ENCODE data around the gene AFG3L2. TPM values are rescaled to one million over a fixed set of nuclear protein-coding genes. Genes with fewer than 3 reads are reported as not detected.

The AFG3L2 gene
- total and polyA plus RNA-seq, 4 donors = 17.9 to 31.6 (median 25.6) TPM

DNA sequence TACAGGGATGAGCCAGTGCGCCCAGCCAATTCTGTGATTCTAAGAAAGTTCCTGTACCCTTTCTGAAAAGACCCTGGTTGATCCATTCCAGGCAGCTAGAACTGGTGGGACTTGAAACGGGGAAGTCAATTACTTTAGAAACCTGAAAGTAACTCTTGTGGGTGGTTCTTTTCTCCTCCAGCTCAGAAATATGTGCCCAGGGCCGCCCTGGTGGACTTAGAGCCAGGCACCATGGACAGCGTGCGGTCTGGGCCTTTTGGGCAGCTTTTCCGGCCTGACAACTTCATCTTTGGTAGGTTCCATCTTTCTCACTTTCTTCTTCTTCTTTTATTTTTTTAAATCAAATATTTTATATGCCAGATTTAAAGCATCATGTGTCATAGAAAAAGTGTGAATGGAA, 66.3 kb downstream of the AFG3L2 start:
- Histone ChIP-seq H3K27ac (ENCODE audit: low read depth in 1 of 2, low read length in 2 of 2) (no peak overlapping the region), H3K4me3 (ENCODE audit: low read length in 2 of 2) (no peak overlapping the region), H3K4me1 (ENCODE audit: control insufficient read depth in 1 of 2, insufficient read depth in 2 of 2, low read length in 2 of 2) (peaks cover 0 to 13% of the 10 kb centered on the region in 2 donors)

DNA sequence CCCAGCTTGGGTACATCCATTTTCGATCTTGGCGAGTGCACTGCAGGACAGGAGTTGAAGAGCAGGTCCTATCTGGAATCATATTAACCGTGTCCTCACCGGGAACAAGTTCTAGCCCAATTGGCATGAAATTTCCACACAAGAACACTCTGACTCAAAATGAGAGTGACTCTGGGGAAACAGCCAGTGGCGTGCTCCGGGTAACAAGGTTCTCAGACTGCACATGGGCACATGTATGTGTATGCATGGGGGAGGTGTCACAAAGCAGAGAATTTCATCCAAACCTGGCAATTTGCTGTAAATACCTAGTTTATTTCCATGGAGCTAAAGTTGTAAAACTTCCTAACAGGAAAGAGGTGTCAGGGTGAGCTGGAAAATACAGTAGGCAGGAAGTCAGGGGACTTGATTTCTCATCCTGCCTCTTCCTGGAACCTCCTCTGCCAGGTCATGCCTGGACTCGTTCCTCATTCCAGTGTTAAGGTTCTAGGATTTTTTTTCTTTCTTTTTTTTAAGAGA, 67.3 kb downstream of the AFG3L2 start:
- Histone ChIP-seq H3K4me3 (ENCODE audit: low read length in 2 of 2) (peak overlapping the region in 1 of 2 donors; percentile 91), H3K27me3 (ENCODE audit: control insufficient read depth in 1 of 2, insufficient read depth in 2 of 2, low read length in 1 of 2) (no peaks in the 10 kb centered on the region), H3K9me3 (ENCODE audit: control insufficient read depth, low read length) (no peaks in the 10 kb centered on the region), H3K36me3 (ENCODE audit: control insufficient read depth in 1 of 2, insufficient read depth in 2 of 2, low read length in 1 of 2) (no peaks in the 10 kb centered on the region), H3K27ac (ENCODE audit: low read depth in 1 of 2, low read length in 2 of 2) (peak overlapping the region in 1 of 2 donors; percentile 42), H3K4me1 (ENCODE audit: control insufficient read depth in 1 of 2, insufficient read depth in 2 of 2, low read length in 2 of 2) (peaks cover 0 to 13% of the 10 kb centered on the region in 2 donors)
- 23 to 33% methylated on average over 7 of the region's 7 CpGs for WGBS, 2 donors
- DNase-seq (no peak), ATAC-seq (ENCODE audit: low FRiP score) (no peak)
- intact Hi-C loops (cut with DNase I) = loop anchor here (5.0 kb wide), 3 partner anchors 37 to 72 kb away; partner anchors contain the start of gene AFG3L2 (in 1 of the 2)

More for the DNA sequence above, 66.3 kb downstream of the AFG3L2 start:
- WGBS, 2 donors = 93 to 94% methylated on average over 6 of the region's 6 CpGs
- DNase-seq (no peak), ATAC-seq (ENCODE audit: low FRiP score) (no peak)
- H3K27me3 ChIP-seq (ENCODE audit: control insufficient read depth in 1 of 2, insufficient read depth in 2 of 2, low read length in 1 of 2) = no peaks in the 10 kb centered on the region
- H3K36me3 ChIP-seq (ENCODE audit: control insufficient read depth in 1 of 2, insufficient read depth in 2 of 2, low read length in 1 of 2) = no peaks in the 10 kb centered on the region
- no peaks in the 10 kb centered on the region for H3K9me3 ChIP-seq (ENCODE audit: control insufficient read depth, low read length)
- intact Hi-C loops (cut with DNase I) = no loop called here

DNA sequence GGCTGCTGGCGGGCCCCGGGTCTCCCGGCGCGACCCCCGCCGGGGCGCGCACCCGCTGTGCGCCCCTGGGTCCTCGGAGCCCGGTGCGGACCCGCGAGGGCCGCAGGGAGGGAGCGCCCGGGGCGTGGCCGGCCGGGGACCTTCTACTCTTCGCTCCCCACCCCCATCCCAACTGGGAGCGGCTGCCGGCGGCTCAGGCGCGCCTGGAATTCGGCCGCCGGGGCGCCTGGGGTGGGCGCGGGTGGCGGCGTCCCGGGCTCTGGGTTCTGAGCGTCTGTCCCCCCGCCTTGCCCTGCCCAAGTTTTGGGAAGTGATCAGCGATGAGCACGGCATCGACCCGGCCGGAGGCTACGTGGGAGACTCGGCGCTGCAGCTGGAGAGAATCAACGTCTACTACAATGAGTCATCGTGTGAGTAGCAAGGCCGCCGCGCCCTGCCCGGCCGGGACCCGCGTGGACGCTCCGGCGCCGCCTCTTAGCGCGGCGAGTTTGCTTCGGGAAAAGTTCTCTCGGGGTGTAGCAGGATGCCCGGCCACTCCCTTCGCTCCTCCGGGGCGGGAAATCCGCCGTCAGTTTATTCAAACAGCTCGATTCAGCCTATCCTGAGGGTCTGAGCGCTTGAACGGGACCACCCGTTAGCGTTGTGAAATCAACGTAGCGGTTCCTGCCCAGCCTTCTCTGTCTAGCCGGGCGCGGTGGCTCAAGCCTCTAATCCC, 68.5 kb downstream of the AFG3L2 start:
- DNase-seq = peak; percentile 93 to 96
- 0% methylated on average over 64 to 81 of the region's 81 CpGs for WGBS, 2 donors
- Histone ChIP-seq H3K36me3 (ENCODE audit: control insufficient read depth in 1 of 2, insufficient read depth in 2 of 2, low read length in 1 of 2) (no peaks in the 10 kb centered on the region), H3K4me3 (ENCODE audit: low read length in 2 of 2) (peak overlapping the region; percentile 78 to 91), H3K27ac (ENCODE audit: low read depth in 1 of 2, low read length in 2 of 2) (peak overlapping the region; percentile 95 to 100), H3K27me3 (ENCODE audit: control insufficient read depth in 1 of 2, insufficient read depth in 2 of 2, low read length in 1 of 2) (no peaks in the 10 kb centered on the region), H3K9me3 (ENCODE audit: control insufficient read depth, low read length) (no peaks in the 10 kb centered on the region), H3K4me1 (ENCODE audit: control insufficient read depth in 1 of 2, insufficient read depth in 2 of 2, low read length in 2 of 2) (peaks cover 0 to 8% of the 10 kb centered on the region in 2 donors)
- intact Hi-C loops (cut with DNase I) = loop anchor here (1.0 to 5.0 kb wide), 4 partner anchors 29 to 71 kb away; partner anchors contain the start of gene AFG3L2 (in 1 of the 2)
- peak; percentile 91 for ATAC-seq (ENCODE audit: low FRiP score)

DNA sequence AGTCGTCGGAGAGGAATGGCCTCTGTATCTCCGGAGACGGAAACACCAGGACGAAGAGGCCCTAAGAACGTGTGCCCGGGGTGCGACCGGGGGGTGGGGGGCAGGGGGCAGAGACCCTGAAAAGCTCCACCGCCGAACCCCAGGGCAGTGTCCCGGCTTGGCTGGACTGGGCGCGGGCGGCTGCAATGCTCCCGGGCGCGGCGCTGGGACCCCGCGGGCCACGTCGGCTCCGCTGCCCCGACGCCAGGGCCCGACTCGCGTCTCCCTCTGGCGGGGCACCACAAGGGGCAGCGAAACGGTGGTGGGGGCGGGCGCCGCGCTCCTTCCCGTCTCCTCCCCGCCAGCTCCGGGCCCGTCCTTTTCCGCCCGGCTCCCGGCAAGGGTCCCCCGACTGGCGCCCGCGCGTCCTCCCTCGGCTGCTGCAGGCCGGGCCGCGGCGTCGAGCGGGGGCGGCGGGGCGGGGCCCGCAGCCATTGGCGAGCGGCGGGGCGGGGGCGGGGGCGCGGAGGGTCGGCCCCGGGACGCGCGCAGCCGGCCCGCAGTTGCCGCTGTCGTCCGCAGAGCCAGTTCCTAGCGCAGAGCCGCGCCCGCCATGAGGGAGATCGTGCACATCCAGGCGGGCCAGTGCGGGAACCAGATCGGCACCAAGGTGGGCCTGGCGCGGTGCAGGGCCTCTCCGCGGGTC, 69.2 kb downstream of the AFG3L2 start, which contains the start of gene TUBB6:
Gene TUBB6, plus strand, starts transcription at position 541 of the 685 bp plus-strand sequence. Its CDS starts 52 bp downstream, at position 593.
- no peaks in the 10 kb centered on the region for H3K36me3 ChIP-seq (ENCODE audit: control insufficient read depth in 1 of 2, insufficient read depth in 2 of 2, low read length in 1 of 2)
- WGBS, 2 donors = 0% methylated on average over 63 to 88 of the region's 88 CpGs
- peak within 1 kb of the TSS; percentile 78 to 91 for H3K4me3 ChIP-seq (ENCODE audit: low read length in 2 of 2)
- H3K27ac ChIP-seq (ENCODE audit: low read depth in 1 of 2, low read length in 2 of 2) = peak within 1 kb of the TSS; percentile 97 to 100
- ATAC-seq (ENCODE audit: low FRiP score) (peak; percentile 76), DNase-seq (peak; percentile 84 to 95)
- no peaks in the 10 kb centered on the region for H3K9me3 ChIP-seq (ENCODE audit: control insufficient read depth, low read length)
- no peaks in the 10 kb centered on the region for H3K27me3 ChIP-seq (ENCODE audit: control insufficient read depth in 1 of 2, insufficient read depth in 2 of 2, low read length in 1 of 2)
- intact Hi-C loops (cut with DNase I) = loop anchor here (1.0 to 5.0 kb wide), 4 partner anchors 29 to 71 kb away; partner anchors contain the start of gene AFG3L2 (in 1 of the 2)
- H3K4me1 ChIP-seq (ENCODE audit: control insufficient read depth in 1 of 2, insufficient read depth in 2 of 2, low read length in 2 of 2) = peaks cover 0 to 5% of the 10 kb centered on the region in 2 donors

DNA sequence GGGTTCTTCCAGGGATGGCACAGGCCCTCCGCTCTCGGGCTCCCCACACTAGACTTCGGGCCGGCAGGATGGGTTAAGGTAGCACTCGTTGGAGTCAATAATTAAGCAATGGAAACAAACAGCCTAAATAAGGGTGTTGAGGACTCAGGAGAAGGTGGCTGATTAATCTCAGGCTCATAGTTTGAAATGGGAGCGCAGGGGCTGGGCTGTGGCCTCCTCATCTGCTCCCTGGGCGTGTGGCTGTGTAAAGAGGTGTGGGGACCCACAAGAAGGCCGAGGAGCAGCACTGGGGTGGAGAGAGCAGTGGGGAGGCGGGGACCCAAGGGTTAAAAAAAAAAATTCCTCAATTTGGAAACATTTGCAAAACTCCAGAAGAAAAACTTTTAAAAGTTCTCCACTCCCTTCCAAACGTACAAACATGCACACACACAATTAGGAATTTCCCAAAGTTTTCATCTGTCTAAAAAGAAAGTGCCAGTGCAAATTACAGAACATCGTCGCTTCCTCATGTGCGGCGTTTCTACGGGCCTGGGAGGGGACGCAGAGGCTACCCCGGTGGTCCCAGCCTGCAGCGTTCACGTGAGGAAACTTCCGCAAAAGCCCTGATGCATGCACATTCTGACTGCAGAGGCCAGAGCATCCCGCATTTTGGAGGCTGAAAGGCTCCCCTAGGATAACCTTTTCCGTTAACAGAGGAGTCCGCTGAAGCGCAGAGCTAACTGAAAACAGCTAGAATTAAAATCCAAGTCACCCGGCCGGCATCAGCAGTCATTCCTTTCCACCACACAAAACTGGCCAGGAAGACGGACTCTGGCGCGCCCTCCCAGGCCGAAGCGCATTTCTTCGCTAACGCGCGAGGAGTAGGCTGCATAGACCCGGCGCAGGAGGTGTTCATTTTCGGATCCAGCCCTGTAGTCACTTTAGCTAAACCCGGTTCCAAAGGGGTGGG, 70.0 kb downstream of the AFG3L2 start:
- intact Hi-C loops (cut with DNase I) = loop anchor here (5.0 kb wide), 3 partner anchors 35 to 70 kb away; partner anchors contain the start of gene AFG3L2 (in 1 of the 2)
- DNase-seq (peak; percentile 79 to 90), ATAC-seq (ENCODE audit: low FRiP score) (peak; percentile 76)

DNA sequence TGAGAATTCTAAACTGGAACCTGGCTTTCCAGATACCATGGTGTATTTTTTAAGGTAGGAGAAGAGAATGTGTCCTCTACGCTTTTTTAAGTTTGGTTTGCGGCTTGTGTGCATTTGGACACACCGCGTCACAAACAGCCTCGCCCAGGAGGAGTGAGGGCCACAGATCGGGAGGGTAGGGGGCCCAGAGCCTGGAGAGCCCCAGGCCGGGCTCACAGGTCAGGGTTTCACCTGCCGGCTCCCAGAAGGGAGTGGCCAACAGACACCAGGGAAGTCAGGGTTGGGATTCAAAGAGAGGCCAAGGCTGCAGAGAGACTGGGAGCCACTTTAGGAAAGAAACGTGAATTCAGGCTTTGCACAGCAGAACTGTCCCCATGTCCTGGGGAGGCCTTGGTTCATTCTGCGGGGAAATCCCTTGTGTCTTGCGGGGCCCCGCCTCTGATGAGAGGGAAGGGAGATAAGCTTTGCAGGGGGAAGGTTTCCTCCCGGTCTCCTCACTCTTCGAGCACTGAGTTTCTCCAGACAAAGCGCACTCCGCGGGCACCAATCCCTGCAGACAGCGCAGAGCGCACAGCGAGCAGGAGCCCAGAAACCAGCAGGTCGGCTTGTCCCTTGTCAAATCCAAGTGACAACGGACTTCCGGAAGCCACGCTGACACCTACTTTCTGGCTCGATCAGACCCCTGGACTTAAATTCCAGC, 70.9 kb downstream of the AFG3L2 start:
- no peak for DNase-seq
- intact Hi-C loops (cut with DNase I) = loop anchor here (5.0 kb wide), 3 partner anchors 34 to 71 kb away; partner anchors contain the start of gene AFG3L2 (in 1 of the 2)
- H3K27ac ChIP-seq (ENCODE audit: low read depth in 1 of 2, low read length in 2 of 2) = no peak overlapping the region

More for the DNA sequence above, 70.0 kb downstream of the AFG3L2 start:
- Histone ChIP-seq H3K9me3 (ENCODE audit: control insufficient read depth, low read length) (no peaks in the 10 kb centered on the region), H3K4me1 (ENCODE audit: control insufficient read depth in 1 of 2, insufficient read depth in 2 of 2, low read length in 2 of 2) (peaks cover 0 to 5% of the 10 kb centered on the region in 2 donors), H3K27me3 (ENCODE audit: control insufficient read depth in 1 of 2, insufficient read depth in 2 of 2, low read length in 1 of 2) (no peaks in the 10 kb centered on the region), H3K27ac (ENCODE audit: low read depth in 1 of 2, low read length in 2 of 2) (peak overlapping the region; percentile 96 to 97), H3K4me3 (ENCODE audit: low read length in 2 of 2) (peak overlapping the region; percentile 78 to 91), H3K36me3 (ENCODE audit: control insufficient read depth in 1 of 2, insufficient read depth in 2 of 2, low read length in 1 of 2) (no peaks in the 10 kb centered on the region)
- WGBS, 2 donors = 15 to 16% methylated on average over 39 of the region's 39 CpGs

DNA sequence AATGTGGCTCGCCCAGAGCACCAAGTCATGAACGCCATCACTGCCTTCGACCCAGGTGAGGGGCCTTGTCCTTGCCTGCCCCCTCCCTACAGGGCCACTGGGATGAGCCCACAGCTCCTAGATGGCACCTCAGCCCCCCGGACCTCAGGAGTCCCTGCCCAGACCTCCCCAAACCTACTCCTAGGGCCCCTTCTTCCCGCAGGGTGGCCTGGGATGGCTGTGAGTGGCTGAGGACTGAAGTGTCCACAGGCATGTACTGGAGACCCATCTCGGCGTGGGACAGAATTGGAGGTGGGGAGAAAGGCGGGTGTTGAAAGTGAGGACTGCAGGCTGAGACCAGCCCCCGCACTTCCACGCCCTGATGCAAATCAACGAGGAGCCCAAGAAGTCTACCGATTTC, 71.8 kb downstream of the AFG3L2 start:
- H3K9me3 ChIP-seq (ENCODE audit: control insufficient read depth, low read length) = no peaks in the 10 kb centered on the region
- no peak overlapping the region for H3K27ac ChIP-seq (ENCODE audit: low read depth in 1 of 2, low read length in 2 of 2)
- no peak for DNase-seq
- peaks cover 0 to 5% of the 10 kb centered on the region in 2 donors for H3K4me1 ChIP-seq (ENCODE audit: control insufficient read depth in 1 of 2, insufficient read depth in 2 of 2, low read length in 2 of 2)
- H3K4me3 ChIP-seq (ENCODE audit: low read length in 2 of 2) = no peak overlapping the region
- H3K27me3 ChIP-seq (ENCODE audit: control insufficient read depth in 1 of 2, insufficient read depth in 2 of 2, low read length in 1 of 2) = no peaks in the 10 kb centered on the region
- intact Hi-C loops (cut with DNase I) = loop anchor here (5.0 kb wide), 3 partner anchors 33 to 72 kb away; partner anchors contain the start of gene AFG3L2 (in 1 of the 2)
- 93 to 94% methylated on average over 12 of the region's 12 CpGs for WGBS, 2 donors
- no peaks in the 10 kb centered on the region for H3K36me3 ChIP-seq (ENCODE audit: control insufficient read depth in 1 of 2, insufficient read depth in 2 of 2, low read length in 1 of 2)
- ATAC-seq (ENCODE audit: low FRiP score) = no peak

More for the DNA sequence above, 70.9 kb downstream of the AFG3L2 start:
- H3K27me3 ChIP-seq (ENCODE audit: control insufficient read depth in 1 of 2, insufficient read depth in 2 of 2, low read length in 1 of 2) = no peaks in the 10 kb centered on the region
- H3K4me1 ChIP-seq (ENCODE audit: control insufficient read depth in 1 of 2, insufficient read depth in 2 of 2, low read length in 2 of 2) = peaks cover 0 to 5% of the 10 kb centered on the region in 2 donors
- H3K36me3 ChIP-seq (ENCODE audit: control insufficient read depth in 1 of 2, insufficient read depth in 2 of 2, low read length in 1 of 2) = no peaks in the 10 kb centered on the region
- H3K4me3 ChIP-seq (ENCODE audit: low read length in 2 of 2) = no peak overlapping the region
- 91 to 92% methylated on average over 25 of the region's 25 CpGs for WGBS, 2 donors
- no peaks in the 10 kb centered on the region for H3K9me3 ChIP-seq (ENCODE audit: control insufficient read depth, low read length)
- no peak for ATAC-seq (ENCODE audit: low FRiP score)
